ENCODE data around the gene SLC66A2.

SLC66A2 gene

DNA sequence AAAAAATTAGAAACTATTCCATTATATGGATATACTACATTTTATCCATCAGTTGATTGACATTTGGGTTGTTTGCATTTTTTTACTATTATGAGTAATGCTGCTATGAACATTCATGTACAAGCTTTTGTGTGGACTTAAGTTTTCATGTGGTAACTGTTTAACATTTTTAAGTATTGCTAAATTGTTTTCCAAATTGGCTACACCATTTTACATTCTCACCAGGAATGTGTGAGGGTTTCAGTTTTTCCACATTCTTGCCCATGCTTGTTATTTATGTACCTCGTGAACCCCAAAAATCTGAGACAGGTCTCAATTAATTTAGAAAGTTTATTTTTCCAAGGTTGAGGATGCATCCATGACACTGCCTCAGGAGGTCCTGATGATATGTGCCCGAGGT lies 40.0 kb upstream of the SLC66A2 start:
- no peak overlapping the region for H2AFZ ChIP-seq (ENCODE audit: low read length)
- peaks cover 20% of the 10 kb centered on the region for H3K79me2 ChIP-seq (ENCODE audit: insufficient read depth, low read length)
- peaks cover 17% of the 10 kb centered on the region for H3K4me1 ChIP-seq (ENCODE audit: insufficient read depth, low read length, poor library complexity, severe bottlenecking)
- H3K27me3 ChIP-seq (ENCODE audit: insufficient read depth, low read length, poor library complexity, severe bottlenecking) = no peaks in the 10 kb centered on the region
- no peak overlapping the region for H3K9ac ChIP-seq (ENCODE audit: low read depth, low read length, poor library complexity, severe bottlenecking)
- no peak for TF ChIP-seq EZH2phosphoT487 (IDR thresholded peaks at IDR 0.05; ENCODE audit: borderline replicate concordance)
- TF ChIP-seq CTCF (conservative IDR thresholded peaks at IDR 0.05; ENCODE audit: low read length) = no peak
- no peaks in the 10 kb centered on the region for H3K9me2 ChIP-seq (replicated peaks; ENCODE audit: low read depth, low read length)
- H3K4me3 ChIP-seq (ENCODE audit: low read length, poor library complexity, severe bottlenecking) = no peak overlapping the region
- no peaks in the 10 kb centered on the region for H3K36me3 ChIP-seq (ENCODE audit: insufficient read depth, low read length)
- H3K9me3 ChIP-seq (ENCODE audit: insufficient read depth, low read depth, low read length) = no peaks in the 10 kb centered on the region; the same call in 1 of the 2 replicates
- no peaks in the 10 kb centered on the region for H3F3A ChIP-seq (ENCODE audit: low read depth)
- H3K4me2 ChIP-seq (ENCODE audit: low read depth, low read length, poor library complexity, severe bottlenecking) = no peak overlapping the region
- H4K20me1 ChIP-seq (ENCODE audit: insufficient read depth, low read length, poor library complexity, severe bottlenecking) = peaks cover 16% of the 10 kb centered on the region

DNA sequence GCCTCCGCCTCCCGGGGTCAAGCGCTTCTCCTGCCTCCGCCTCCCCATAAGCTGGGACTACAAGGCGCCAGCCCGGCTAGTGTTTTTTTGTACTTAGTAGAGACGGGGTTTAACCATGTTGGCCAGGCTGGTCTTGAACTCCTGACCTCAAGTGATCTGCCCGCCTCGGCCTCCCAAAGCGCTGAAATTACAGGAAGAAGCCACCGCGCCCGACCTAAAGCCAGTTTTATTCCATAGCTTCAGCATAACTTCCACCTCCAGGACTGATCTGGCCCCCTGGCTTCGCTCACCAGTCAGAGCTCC lies 37.7 kb upstream of the SLC66A2 start:
- Histone ChIP-seq H3K4me2 (ENCODE audit: low read depth, low read length, poor library complexity, severe bottlenecking) (peak overlapping the region; percentile 90), H3K9me2 (replicated peaks; ENCODE audit: low read depth, low read length) (no peaks in the 10 kb centered on the region), H3K9me3 (ENCODE audit: insufficient read depth, low read depth, low read length) (no peaks in the 10 kb centered on the region), H3F3A (ENCODE audit: low read depth) (no peaks in the 10 kb centered on the region), H3K4me1 (ENCODE audit: insufficient read depth, low read length, poor library complexity, severe bottlenecking) (peaks cover 39% of the 10 kb centered on the region), H4K20me1 (ENCODE audit: insufficient read depth, low read length, poor library complexity, severe bottlenecking) (peaks cover 39% of the 10 kb centered on the region), H3K27me3 (ENCODE audit: insufficient read depth, low read length, poor library complexity, severe bottlenecking) (no peaks in the 10 kb centered on the region), H3K4me3 (ENCODE audit: low read length, poor library complexity, severe bottlenecking) (peak overlapping the region; percentile 91), H2AFZ (ENCODE audit: low read length) (peak overlapping the region; percentile 97), H3K79me2 (ENCODE audit: insufficient read depth, low read length) (peaks cover 44% of the 10 kb centered on the region), H3K9ac (ENCODE audit: low read depth, low read length, poor library complexity, severe bottlenecking) (peak overlapping the region; percentile 99), H3K36me3 (ENCODE audit: insufficient read depth, low read length) (no peaks in the 10 kb centered on the region)
- TF ChIP-seq CTCF (conservative IDR thresholded peaks at IDR 0.05; ENCODE audit: low read length) (no peak), EZH2phosphoT487 (IDR thresholded peaks at IDR 0.05; ENCODE audit: borderline replicate concordance) (no peak)

- Histone ChIP-seq H3K4me1 (ENCODE audit: insufficient read depth, low read length, poor library complexity, severe bottlenecking) (peaks cover 45% of the 10 kb centered on the region), H3K9ac (ENCODE audit: low read depth, low read length, poor library complexity, severe bottlenecking) (peak within 1 kb of the TSS; percentile 99), H4K20me1 (ENCODE audit: insufficient read depth, low read length, poor library complexity, severe bottlenecking) (peaks cover 44% of the 10 kb centered on the region), H3K79me2 (ENCODE audit: insufficient read depth, low read length) (peaks cover 49% of the 10 kb centered on the region), H3F3A (ENCODE audit: low read depth) (no peaks in the 10 kb centered on the region), H2AFZ (ENCODE audit: low read length) (peak within 1 kb of the TSS; percentile 97), H3K9me2 (replicated peaks; ENCODE audit: low read depth, low read length) (no peaks in the 10 kb centered on the region), H3K27me3 (ENCODE audit: insufficient read depth, low read length, poor library complexity, severe bottlenecking) (no peaks in the 10 kb centered on the region), H3K4me3 (ENCODE audit: low read length, poor library complexity, severe bottlenecking) (peak within 1 kb of the TSS; percentile 91), H3K9me3 (ENCODE audit: insufficient read depth, low read depth, low read length) (no peaks in the 10 kb centered on the region), H3K36me3 (ENCODE audit: insufficient read depth, low read length) (no peaks in the 10 kb centered on the region), H3K4me2 (ENCODE audit: low read depth, low read length, poor library complexity, severe bottlenecking) (peak within 1 kb of the TSS; percentile 94)
- TF ChIP-seq CTCF (conservative IDR thresholded peaks at IDR 0.05; ENCODE audit: low read length) (no peak), EZH2phosphoT487 (IDR thresholded peaks at IDR 0.05; ENCODE audit: borderline replicate concordance) (no peak)
Observed at GRCh38 chr18:79988451-79989194, 37.2 kb upstream of the SLC66A2 start, which contains the start of gene TXNL4A. Gene TXNL4A, minus strand, starts transcription at chr18:79988563. Its CDS starts 171 bp downstream, at chr18:79988392.
